IPS-15b (cell line): ENCODE results near the gene ZNF662.
"Not testable (repeated sequence)": the region's sequence is repeated elsewhere in the genome, so short reads cannot be mapped to it uniquely, and the experiment has no call there.

Experiments used
- H3K27me3 ChIP-seq: one replicate; pipeline ENCODE4 v1.6.1; 2013; ENCODE audit warnings: low read length; ENCODE audit not compliant: control insufficient read depth, insufficient read depth
- H3K36me3 ChIP-seq: one replicate; pipeline ENCODE4 v1.6.1; 2013; ENCODE audit warnings: low read length; ENCODE audit not compliant: control insufficient read depth, insufficient read depth
- H3K4me1 ChIP-seq: one replicate; pipeline ENCODE4 v1.6.1; 2013; ENCODE audit warnings: mild to moderate bottlenecking, low read length; ENCODE audit not compliant: control insufficient read depth, insufficient read depth
- H3K4me3 ChIP-seq: one replicate; pipeline ENCODE4 v1.5.1; 2013; ENCODE audit warnings: low read depth, low read length
- H3K9ac ChIP-seq: one replicate; pipeline ENCODE4 v1.6.1; 2013; ENCODE audit warnings: low read depth, mild to moderate bottlenecking, low read length
- H3K9me3 ChIP-seq: one replicate; pipeline ENCODE4 v1.6.1; 2013; ENCODE audit warnings: mild to moderate bottlenecking, low read length; ENCODE audit not compliant: control insufficient read depth, insufficient read depth

Gene ZNF662

DNA sequence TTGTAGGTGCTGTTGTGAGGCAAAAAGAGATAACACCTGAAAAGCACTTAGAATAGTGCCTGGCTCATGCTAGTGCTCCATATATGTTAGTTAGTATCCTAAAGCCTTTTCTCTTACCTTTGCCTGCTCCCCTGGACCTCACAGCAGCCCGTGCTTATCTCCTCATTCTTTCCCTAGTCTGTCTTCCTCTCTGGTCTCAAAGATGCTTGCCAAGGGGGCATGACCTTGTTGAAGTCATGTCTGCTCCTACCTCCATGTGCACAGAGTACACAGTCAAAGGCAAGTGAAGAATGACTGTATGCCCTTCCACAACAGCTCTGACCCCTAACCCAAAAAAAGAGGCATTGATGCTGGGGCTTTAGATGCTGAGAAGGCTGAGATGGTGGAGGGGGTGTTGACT, 29.5 kb upstream of the ZNF662 start:
- no peaks in the 10 kb centered on the region for H3K4me1 ChIP-seq
- H3K9me3 ChIP-seq, result no peaks in the 10 kb centered on the region
- no peak overlapping the region for H3K9ac ChIP-seq
- no peaks in the 10 kb centered on the region for H3K36me3 ChIP-seq
- no peaks in the 10 kb centered on the region for H3K27me3 ChIP-seq
- no peak overlapping the region for H3K4me3 ChIP-seq

DNA sequence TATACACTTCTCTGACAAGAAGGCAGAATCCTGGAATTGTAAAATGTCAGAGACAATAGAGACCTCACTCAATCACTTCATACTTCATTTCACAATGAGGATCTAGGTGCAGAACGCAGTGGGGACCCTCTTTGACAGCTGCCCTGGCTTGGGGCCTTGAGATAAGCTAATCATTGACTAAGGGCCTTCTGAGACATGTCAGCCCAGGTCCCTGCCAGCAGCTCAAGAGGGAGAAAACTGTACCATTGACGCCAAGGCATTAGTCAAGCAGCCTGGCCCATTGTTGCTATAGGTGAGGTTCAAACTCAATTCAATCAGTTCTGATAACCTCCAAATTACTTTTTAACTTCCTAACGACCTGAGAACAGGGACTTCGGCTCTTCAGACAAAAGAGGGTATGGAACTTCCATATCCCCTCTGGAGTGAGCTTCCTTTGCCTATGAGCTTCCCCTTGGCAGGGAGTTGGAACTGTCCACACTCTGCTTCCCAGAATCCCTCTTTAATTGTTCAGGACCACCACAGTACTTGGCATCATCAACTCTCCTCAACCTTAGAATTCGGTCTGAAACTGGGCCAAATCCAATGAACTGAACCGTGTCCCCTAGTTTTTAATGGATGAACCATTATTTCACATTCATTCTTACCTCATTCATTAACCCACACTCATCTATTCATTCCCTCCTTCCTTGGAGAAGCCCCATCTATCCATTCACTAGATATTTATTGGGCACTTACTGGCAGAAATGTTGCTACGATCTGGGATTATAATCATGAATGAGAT, 28.8 kb upstream of the ZNF662 start:
- Histone ChIP-seq H3K27me3 (no peaks in the 10 kb centered on the region), H3K9me3 (no peaks in the 10 kb centered on the region), H3K4me1 (no peaks in the 10 kb centered on the region), H3K4me3 (no peak overlapping the region), H3K9ac (no peak overlapping the region), H3K36me3 (no peaks in the 10 kb centered on the region)

DNA sequence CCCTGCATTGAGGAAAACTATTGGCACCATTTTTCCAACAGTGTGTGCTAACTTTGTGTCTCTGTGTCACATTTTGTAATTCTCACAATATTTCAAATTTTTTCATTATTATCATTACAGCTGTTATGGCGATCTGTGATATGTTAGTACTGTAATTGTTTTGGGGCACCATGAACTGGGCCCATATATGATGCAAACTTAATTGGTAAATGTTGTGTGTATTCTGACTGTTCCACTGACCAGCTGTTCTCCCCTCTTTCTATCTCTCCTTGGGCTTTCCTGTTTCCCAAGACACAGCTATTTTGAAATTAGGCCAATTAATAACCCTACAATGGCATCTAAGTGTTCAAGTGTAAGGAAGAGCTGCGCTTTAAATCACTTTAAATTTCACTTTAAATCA, 28.1 kb upstream of the ZNF662 start:
- H3K27me3 ChIP-seq, result no peaks in the 10 kb centered on the region
- no peak overlapping the region for H3K4me3 ChIP-seq
- H3K9me3 ChIP-seq, result no peaks in the 10 kb centered on the region
- no peaks in the 10 kb centered on the region for H3K36me3 ChIP-seq
- no peak overlapping the region for H3K9ac ChIP-seq
- H3K4me1 ChIP-seq, result no peaks in the 10 kb centered on the region

DNA sequence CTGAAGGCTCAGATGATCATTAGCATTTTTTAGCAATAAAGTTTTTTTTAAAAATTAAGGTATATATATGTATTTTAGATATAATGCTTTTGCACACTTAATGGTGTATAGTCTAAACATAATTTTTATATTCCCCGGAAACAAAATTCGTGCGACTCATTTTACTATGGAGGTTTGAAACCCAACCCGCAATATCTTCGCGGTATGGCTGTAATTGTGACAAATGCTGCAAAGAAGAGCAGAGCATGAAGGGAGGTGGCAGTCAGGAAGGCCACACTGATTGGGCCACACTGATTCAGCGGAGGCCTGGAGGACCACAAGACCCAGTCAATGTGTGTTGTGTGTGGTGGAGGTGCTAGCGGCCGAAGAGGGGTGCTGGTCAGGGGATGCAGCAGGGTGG, 25.8 kb upstream of the ZNF662 start:
- no peaks in the 10 kb centered on the region for H3K36me3 ChIP-seq
- H3K9ac ChIP-seq, result no peak overlapping the region
- H3K4me3 ChIP-seq, result peak overlapping the region; percentile 77
- H3K27me3 ChIP-seq, result no peaks in the 10 kb centered on the region
- no peaks in the 10 kb centered on the region for H3K4me1 ChIP-seq
- no peaks in the 10 kb centered on the region for H3K9me3 ChIP-seq

DNA sequence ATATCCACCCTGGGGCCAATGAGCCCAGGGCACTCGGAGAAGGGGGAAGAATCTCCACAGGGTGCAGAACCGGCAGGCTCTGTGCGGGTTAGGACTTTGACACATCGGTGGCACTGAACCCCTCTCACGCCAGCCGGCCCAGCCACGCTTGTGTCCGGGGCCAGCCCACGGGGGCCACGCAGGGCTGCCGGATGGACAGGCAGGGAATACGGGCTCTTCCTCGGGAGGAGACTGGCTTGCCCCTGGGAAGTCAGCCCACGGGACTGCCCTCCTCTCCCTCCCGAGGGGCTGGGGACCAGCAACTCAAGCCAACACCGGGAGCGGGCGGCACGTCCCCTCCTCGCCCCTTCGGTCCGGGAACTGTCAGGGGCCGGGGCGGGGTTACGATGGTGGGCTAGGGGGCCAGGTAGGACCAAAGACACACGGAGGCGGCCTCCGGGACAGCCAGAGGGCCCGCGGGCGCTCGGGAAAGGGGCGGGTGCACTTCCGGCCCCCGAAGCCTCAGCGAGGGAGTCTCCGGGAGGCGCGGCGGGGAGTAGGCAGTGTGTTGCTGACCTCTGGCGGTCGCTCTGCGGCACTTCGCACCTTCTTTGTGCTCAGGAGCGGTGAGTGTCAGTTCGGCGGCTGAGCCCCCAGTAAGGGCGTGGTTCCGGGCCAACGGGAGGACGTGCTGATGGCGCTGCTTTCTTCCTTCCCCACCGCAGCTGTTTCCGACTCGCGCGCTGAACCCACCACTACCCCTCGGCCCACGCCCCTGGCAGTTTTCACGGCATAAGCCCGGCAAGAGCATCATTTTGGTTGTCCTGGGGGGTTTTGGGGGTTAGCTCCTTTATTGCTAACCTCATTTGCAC, 25.1 kb upstream of the ZNF662 start:
- peak overlapping the region; percentile 77 for H3K4me3 ChIP-seq
- peak overlapping the region; percentile 19 for H3K9ac ChIP-seq
- no peaks in the 10 kb centered on the region for H3K9me3 ChIP-seq
- no peaks in the 10 kb centered on the region for H3K4me1 ChIP-seq
- no peaks in the 10 kb centered on the region for H3K36me3 ChIP-seq
- H3K27me3 ChIP-seq, result no peaks in the 10 kb centered on the region

DNA sequence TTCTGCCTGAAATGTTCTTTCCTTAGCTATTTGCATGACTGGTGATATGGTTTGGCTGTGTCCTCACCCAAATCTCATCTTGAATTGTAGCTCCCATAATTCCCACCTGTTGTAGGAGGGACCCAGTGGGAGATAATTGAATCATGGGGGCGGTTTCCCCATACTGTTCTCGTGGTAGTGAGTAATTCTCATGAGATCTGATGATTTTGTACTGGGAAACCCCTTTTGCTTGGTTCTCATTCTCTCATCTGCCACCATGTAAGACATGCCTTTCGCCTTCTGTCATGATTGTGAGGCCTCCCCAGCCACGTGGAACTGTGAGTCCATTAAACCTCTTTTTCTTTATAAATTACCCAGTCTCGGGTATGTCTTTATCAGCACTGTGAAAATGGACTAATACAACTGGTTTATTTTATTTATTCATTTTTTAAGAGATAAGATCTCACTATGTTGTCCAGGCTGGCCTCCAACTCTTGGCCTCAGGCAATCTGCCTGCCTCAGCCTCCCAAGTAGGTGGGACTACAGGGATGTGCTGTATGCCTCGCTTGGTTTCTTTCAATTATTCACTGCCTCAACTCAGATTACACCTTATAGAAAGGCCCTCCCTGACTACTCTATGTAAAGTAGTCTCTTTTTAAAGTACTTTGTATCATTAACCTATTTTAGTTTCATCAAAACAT, 22.6 kb upstream of the ZNF662 start:
- H3K36me3 ChIP-seq, H3K9ac ChIP-seq, H3K27me3 ChIP-seq, H3K4me1 ChIP-seq, H3K4me3 ChIP-seq, H3K9me3 ChIP-seq: not testable (repeated sequence)

DNA sequence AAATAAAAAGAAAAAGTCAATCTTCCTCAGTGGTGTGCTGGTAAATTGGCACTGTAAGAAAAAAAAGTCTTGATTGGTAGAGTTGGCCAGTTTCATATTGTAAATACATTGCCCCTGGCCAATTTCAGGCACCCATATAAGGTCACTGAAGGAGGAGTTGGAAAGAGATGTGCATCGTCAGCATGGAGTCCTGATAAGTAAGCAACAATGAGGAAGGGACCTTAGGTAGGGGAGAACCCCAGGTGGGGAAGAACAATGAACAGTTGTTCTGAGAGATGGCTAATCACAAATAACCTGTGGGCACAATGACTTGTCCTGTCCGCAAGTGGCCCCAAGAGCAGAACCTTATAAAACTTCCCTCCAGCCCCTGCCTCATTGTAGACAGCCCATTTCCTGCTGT, 21.6 kb upstream of the ZNF662 start:
- H3K27me3 ChIP-seq, result no peaks in the 10 kb centered on the region
- H3K36me3 ChIP-seq, result no peaks in the 10 kb centered on the region
- no peaks in the 10 kb centered on the region for H3K9me3 ChIP-seq
- no peaks in the 10 kb centered on the region for H3K4me1 ChIP-seq
- H3K9ac ChIP-seq, result no peak overlapping the region
- H3K4me3 ChIP-seq, result no peak overlapping the region

DNA sequence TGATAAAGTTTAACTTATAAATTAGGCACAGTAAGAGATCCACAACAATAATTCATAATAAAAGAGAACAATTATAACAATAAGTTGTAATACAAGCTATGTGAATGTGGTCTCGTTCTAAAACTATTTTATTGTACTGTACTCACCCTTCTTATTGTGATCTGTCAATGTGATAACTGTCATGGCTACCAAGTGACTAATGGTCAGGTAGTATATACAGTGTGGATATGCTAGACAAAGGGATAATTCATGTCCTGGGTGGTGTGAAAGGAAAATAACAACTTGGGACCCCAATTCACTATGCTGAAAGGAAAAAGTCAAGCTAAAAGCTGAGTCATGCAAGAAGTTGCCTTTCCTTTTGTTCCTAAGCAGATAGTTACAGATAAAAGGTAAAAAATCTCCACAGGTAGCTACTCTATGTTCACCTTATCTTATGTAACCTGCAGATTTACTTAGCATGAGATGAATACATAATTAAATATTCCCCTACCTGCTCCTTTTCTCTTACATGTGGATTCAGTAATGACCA, 19.6 kb upstream of the ZNF662 start:
- Histone ChIP-seq H3K27me3 (no peaks in the 10 kb centered on the region), H3K4me1 (peaks cover 9% of the 10 kb centered on the region), H3K9me3 (no peaks in the 10 kb centered on the region), H3K9ac (no peak overlapping the region), H3K4me3 (no peak overlapping the region), H3K36me3 (no peaks in the 10 kb centered on the region)

DNA sequence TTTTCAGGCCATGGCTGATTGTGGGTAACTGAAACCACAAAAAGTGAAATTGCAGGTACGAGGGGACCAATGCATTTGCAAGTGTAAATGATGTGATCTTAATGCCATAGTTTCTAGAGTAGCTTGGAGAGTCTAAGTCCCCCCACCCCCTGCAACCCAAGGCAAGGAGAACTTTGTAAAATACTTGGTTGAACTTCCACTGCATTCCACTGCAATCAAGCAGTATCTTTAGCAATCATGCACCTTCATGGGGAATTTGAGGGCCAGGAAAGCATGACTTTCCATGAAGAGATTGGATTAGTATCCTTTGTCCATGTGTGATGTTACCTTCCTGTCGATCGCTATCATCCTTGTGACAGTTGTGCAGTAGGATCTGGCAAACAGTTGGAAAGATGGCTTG, 18.9 kb upstream of the ZNF662 start:
- Histone ChIP-seq H3K9ac (no peak overlapping the region), H3K36me3 (no peaks in the 10 kb centered on the region), H3K4me3 (no peak overlapping the region), H3K27me3 (no peaks in the 10 kb centered on the region), H3K4me1 (peaks cover 12% of the 10 kb centered on the region), H3K9me3 (no peaks in the 10 kb centered on the region)

DNA sequence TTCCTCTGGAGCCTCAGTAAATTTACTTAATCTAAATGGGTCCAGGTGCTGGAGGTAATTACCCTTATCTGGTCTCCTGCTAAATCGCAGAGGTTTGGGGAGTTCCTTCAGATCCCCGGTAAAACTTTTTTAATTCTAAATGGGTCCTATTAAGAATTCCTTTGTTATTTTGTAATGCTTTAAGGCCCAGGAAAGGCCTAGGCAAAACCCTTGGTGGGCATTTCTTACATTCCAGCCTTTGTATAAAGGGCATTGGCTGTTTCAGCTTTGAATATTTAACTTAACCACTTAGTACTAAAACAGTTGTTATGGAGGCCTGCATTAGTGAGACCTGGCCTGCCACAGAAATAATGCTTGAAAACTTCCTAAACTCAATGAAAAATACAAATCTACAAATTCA, 14.9 kb upstream of the ZNF662 start:
- Histone ChIP-seq H3K36me3 (no peaks in the 10 kb centered on the region), H3K27me3 (no peaks in the 10 kb centered on the region), H3K4me3 (no peak overlapping the region), H3K9me3 (no peaks in the 10 kb centered on the region), H3K4me1 (peaks cover 20% of the 10 kb centered on the region), H3K9ac (peak overlapping the region; percentile 41)

DNA sequence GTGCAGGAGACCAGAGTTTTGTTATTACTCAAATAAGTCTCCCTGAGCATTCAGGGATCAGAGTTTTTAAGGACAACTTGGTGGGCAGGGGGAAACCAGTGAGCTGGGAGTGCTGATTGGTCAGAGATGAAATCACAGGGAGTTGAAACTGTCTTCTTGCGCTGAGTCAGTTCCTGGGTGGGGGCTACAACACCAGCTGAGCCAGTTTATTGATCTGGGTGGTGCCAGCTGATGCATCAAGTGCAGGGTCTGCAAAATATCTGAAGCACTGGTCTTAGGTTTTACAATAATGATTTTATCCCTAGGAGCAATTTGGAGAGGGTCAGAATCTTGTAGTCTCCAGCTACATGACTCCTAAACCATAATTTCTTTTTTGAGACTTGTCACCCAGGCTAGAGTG, 13.8 kb upstream of the ZNF662 start:
- H3K9me3 ChIP-seq, result no peaks in the 10 kb centered on the region
- H3K4me1 ChIP-seq, result peaks cover 20% of the 10 kb centered on the region
- H3K27me3 ChIP-seq, result no peaks in the 10 kb centered on the region
- no peak overlapping the region for H3K4me3 ChIP-seq
- H3K9ac ChIP-seq, result no peak overlapping the region
- H3K36me3 ChIP-seq, result no peaks in the 10 kb centered on the region
